ENCODE data around the gene MAPKAPK2.

GRCh38 chr1:206695733-206696132, 11.0 kb downstream of the MAPKAPK2 start:
- no peak for TF ChIP-seq CTCF (IDR thresholded peaks at IDR 0.05)
- no peak for TF ChIP-seq POLR2AphosphoS5 (IDR thresholded peaks at IDR 0.05; ENCODE audit: low read depth, low read length)
- no peak for TF ChIP-seq TCF7L2 (IDR thresholded peaks at IDR 0.05; ENCODE audit: low read depth, low read length)
- no peak for TF ChIP-seq REST (IDR thresholded peaks at IDR 0.05; ENCODE audit: insufficient read depth in 1 of 2, low read depth in 2 of 2, low read length in 1 of 2)
